GM19438 (cell line): ENCODE data around the gene BCAP29.
A peak's percentile ranks its signal among the peaks of the same experiment; 100 is the strongest.
"Not testable (repeated sequence)": the region's sequence is repeated elsewhere in the genome, so short reads cannot be mapped to it uniquely, and the experiment has no call there.

Source experiments
- ATAC-seq: cut with Tn5 transposase; IDR thresholded peaks from one replicate; pipeline ENCODE4 v1.9.1; 2021; ENCODE audit warnings: low read depth; ENCODE audit not compliant: unreplicated experiment

Gene BCAP29

GRCh38 chr7:107615910-107616680, 36.0 kb downstream of the BCAP29 start:
- no peak for ATAC-seq

- ATAC-seq = peak; percentile 64
Measured at GRCh38 chr7:107622429-107622828, 42.4 kb downstream of the BCAP29 start.

GRCh38 chr7:107622894-107623293, 42.8 kb downstream of the BCAP29 start:
- ATAC-seq = no peak

GRCh38 chr7:107627002-107627401, 47.0 kb downstream of the BCAP29 start:
- no peak for ATAC-seq

GRCh38 chr7:107628461-107629064, 48.5 kb downstream of the BCAP29 start:
- no peak for ATAC-seq

- ATAC-seq = no peak
Measured at GRCh38 chr7:107630342-107630741, 50.3 kb downstream of the BCAP29 start.

GRCh38 chr7:107631588-107632491, 51.8 kb downstream of the BCAP29 start:
- no peak for ATAC-seq

GRCh38 chr7:107632492-107632865, 52.4 kb downstream of the BCAP29 start:
- no peak for ATAC-seq

GRCh38 chr7:107638594-107638993, 58.5 kb downstream of the BCAP29 start:
- peak; percentile 93 for ATAC-seq

- not testable (repeated sequence) for ATAC-seq
Measured at GRCh38 chr7:107639070-107639469, 59.0 kb downstream of the BCAP29 start.

GRCh38 chr7:107641676-107642075, 61.6 kb downstream of the BCAP29 start:
- ATAC-seq = no peak

- no peak for ATAC-seq
Measured at GRCh38 chr7:107642501-107642900, 62.5 kb downstream of the BCAP29 start.

GRCh38 chr7:107643407-107643806, 63.4 kb downstream of the BCAP29 start:
- no peak for ATAC-seq

- no peak for ATAC-seq
Measured at GRCh38 chr7:107643938-107644308, 63.9 kb downstream of the BCAP29 start.

GRCh38 chr7:107644309-107644974, 64.4 kb downstream of the BCAP29 start:
- ATAC-seq = no peak

GRCh38 chr7:107652642-107653041, 72.6 kb downstream of the BCAP29 start:
- no peak for ATAC-seq

- ATAC-seq = no peak
Measured at GRCh38 chr7:107658467-107658866, 78.4 kb downstream of the BCAP29 start.

- no peak for ATAC-seq
Measured at GRCh38 chr7:107659666-107660065, 79.6 kb downstream of the BCAP29 start.

GRCh38 chr7:107660381-107661080, 80.5 kb downstream of the BCAP29 start, which contains the start of gene SLC26A4:
SLC26A4 (plus strand) TSS chr7:107660828; CDS start chr7:107661642, 814 bp downstream.
- no peak for ATAC-seq
